ENCODE results near the gene DOHH.
A peak's percentile ranks its signal among the peaks of the same experiment; 100 is the strongest.

The DOHH gene

GRCh38 chr19:3500429-3501101 lies at the start of gene DOHH:
DOHH (minus strand) TSS chr19:3500674; CDS start chr19:3496814, 3,860 bp downstream.
- DNase-seq (ENCODE audit: low read depth): peak; percentile 97

- DNase-seq (ENCODE audit: low read depth): no peak
Observed at GRCh38 chr19:3549816-3550215, 49.3 kb upstream of the DOHH start.

- DNase-seq (ENCODE audit: low read depth): no peak
Observed at GRCh38 chr19:3548606-3549005, 48.1 kb upstream of the DOHH start.

- no peak for DNase-seq (ENCODE audit: low read depth)
Observed at GRCh38 chr19:3547767-3548282, 47.4 kb upstream of the DOHH start.

GRCh38 chr19:3547301-3547731 lies 46.8 kb upstream of the DOHH start:
- no peak for DNase-seq (ENCODE audit: low read depth)

GRCh38 chr19:3546119-3546518 lies 45.6 kb upstream of the DOHH start:
- DNase-seq (ENCODE audit: low read depth): no peak

GRCh38 chr19:3545669-3546034 lies 45.2 kb upstream of the DOHH start:
- no peak for DNase-seq (ENCODE audit: low read depth)

- no peak for DNase-seq (ENCODE audit: low read depth)
Observed at GRCh38 chr19:3544742-3545668, 44.5 kb upstream of the DOHH start.

GRCh38 chr19:3544058-3544376 lies 43.5 kb upstream of the DOHH start:
- no peak for DNase-seq (ENCODE audit: low read depth)

GRCh38 chr19:3543150-3544057 lies 42.9 kb upstream of the DOHH start:
- no peak for DNase-seq (ENCODE audit: low read depth)

- no peak for DNase-seq (ENCODE audit: low read depth)
Observed at GRCh38 chr19:3539756-3540118, 39.3 kb upstream of the DOHH start.

GRCh38 chr19:3538965-3539755 lies 38.7 kb upstream of the DOHH start, which contains the start of gene TEKTIP1:
TEKTIP1 (plus strand) TSS chr19:3539174; CDS start chr19:3539178, 4 bp downstream.
- DNase-seq (ENCODE audit: low read depth): no peak

GRCh38 chr19:3538258-3538929 lies 37.9 kb upstream of the DOHH start:
- no peak for DNase-seq (ENCODE audit: low read depth)

GRCh38 chr19:3537438-3538240 lies 37.2 kb upstream of the DOHH start:
- no peak for DNase-seq (ENCODE audit: low read depth)

- DNase-seq (ENCODE audit: low read depth): no peak
Observed at GRCh38 chr19:3537101-3537437, 36.6 kb upstream of the DOHH start.

GRCh38 chr19:3536429-3537100 lies 36.1 kb upstream of the DOHH start:
- no peak for DNase-seq (ENCODE audit: low read depth)

- no peak for DNase-seq (ENCODE audit: low read depth)
Observed at GRCh38 chr19:3535981-3536380, 35.5 kb upstream of the DOHH start.

- DNase-seq (ENCODE audit: low read depth): no peak
Observed at GRCh38 chr19:3535563-3535965, 35.1 kb upstream of the DOHH start.

- DNase-seq (ENCODE audit: low read depth): no peak
Observed at GRCh38 chr19:3535235-3535535, 34.7 kb upstream of the DOHH start.

Data from CMK (cell line).